Measurements from ENCODE around the gene ZNF12.
A peak's percentile ranks its signal among the peaks of the same experiment; 100 is the strongest.

The ZNF12 gene

DNA sequence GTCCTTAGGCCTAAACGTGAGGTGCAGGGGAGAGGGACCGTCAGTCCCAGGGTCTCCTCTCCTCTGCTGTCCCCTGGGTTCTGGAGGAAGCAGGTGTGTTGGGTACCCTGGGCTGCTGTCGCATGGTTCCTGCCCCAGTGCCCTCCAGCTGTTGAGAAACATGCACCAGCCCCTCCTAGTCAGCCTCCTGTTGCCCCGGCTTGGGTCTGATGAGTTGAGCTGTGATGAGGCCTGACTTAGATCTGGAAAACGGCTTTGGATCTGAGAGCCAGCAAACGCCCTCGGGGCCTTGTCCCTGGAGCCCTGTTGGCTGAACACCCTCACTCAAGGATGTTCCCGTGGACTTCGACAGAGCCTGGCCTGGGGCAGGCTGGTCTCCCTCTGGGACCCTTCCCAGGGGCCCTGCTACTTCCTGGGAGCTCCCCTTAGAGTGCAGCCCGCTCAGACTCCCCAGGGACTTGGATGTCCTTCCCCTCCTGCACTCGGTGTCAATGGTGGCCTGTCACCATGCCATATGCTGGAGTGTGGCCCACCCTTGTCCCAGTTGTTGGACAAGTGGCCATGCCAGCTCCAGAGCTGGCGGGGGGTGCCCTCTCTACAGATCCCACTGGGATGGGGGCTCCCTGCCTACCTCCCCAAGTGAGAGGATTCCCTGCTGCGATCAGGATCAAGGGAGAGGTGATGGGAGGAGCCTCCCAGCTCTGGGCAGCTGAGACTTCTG is 57.3 kb downstream of the ZNF12 start:
- Histone ChIP-seq H3K27ac (no peak overlapping the region), H3K4me3 (no peak overlapping the region)

DNA sequence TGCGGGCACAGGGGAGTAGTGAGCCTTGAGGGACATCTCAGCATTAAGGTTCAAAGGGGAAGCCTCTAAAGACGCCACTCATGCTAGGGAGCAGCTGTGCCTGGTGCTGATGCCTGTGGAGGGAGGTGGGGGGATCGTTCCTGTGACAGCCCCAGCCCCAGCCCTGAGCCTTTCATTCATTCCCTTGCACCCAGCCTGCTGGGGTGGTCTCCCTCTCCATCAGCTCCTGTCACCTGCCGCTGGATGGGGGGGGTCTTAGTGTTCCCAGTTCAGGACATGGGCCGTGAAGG is 58.0 kb downstream of the ZNF12 start:
- no peak overlapping the region for H3K4me3 ChIP-seq
- H3K27ac ChIP-seq = no peak overlapping the region

- no peak overlapping the region for H3K4me3 ChIP-seq
- no peak overlapping the region for H3K27ac ChIP-seq
These were observed 58.5 kb downstream of the ZNF12 start for GRCh38 chr7:6648066-6648814.

GRCh38 chr7:6647541-6647940 is 59.2 kb downstream of the ZNF12 start:
- Histone ChIP-seq H3K4me3 (no peak overlapping the region), H3K27ac (no peak overlapping the region)

- no peak overlapping the region for H3K4me3 ChIP-seq
- H3K27ac ChIP-seq = no peak overlapping the region
These were observed 59.7 kb downstream of the ZNF12 start for GRCh38 chr7:6647080-6647479.

DNA sequence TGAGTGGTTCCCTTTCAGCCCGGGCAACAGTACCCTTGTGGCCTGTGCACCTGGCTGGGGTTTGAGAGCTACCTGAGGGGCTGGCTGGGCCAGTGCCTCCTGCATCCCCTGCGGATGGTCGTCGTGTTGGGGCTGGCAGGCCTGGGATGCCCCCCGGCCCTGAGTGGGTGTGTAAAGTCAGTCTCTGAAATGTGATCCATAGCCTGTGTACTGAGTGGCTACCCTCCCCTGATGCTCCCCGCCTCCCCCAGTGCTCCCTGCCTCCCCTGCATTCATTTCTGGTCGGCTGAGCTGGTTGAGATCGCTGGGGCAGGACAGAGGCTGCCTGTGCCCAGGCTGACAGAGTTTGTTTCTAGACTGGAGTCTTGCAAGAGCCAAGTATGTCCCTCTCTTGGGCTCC is 60.3 kb downstream of the ZNF12 start:
- Histone ChIP-seq H3K27ac (no peak overlapping the region), H3K4me3 (no peak overlapping the region)

DNA sequence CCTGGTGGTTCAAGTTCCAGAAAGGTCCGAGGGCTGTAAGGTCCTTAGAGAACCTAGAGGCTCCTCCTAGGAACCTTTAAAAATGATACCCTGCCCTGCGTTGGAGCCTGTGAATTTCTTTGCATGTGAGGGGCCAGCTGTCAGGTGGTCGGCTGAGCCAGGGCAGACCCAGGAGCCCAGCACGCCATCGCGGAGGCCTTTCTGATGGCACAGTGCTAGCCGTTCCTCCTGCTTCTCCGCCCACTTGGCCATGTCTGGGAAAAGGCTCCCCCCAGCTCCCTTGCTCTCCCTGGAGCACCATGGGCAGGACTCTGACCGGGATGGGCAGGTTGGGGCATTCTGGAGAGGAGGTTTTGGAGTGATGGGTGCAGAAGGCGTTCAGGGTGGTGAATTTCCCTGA is 62.0 kb downstream of the ZNF12 start:
- Histone ChIP-seq H3K27ac (no peak overlapping the region), H3K4me3 (no peak overlapping the region)

DNA sequence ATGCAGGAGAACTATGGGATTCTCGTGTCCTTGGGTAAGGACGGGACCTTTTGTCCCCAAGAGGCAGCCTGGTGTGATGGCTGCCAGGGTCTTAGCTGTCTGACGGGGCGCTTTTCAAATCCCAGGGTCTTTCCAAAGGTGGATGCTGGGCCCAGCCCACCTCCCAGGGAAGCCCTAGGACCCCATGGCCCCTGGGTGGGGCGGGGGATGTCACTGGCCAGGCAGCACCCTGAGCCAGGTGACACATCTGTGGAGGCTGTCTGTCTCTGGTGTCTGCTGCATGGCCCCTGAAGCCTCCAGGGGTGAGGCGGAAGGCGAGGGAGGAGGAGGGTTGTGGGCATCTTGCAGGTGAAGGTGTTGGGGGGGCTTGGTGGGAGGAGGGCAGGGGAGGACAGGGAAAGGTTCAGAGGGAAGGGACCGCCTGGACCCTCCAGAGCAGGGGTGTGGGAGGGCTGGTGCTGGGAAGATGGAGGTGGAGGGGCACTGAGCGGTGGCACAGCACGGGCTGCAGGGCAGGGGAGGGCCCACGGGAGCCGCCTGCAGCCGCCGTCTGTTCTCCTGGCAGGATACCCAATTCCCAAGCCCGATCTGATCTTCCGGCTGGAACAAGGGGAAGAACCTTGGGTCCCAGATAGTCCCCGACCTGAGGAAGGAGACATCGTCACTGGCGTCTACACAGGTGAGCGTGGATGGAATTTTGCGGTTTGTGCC is 62.7 kb downstream of the ZNF12 start:
- Histone ChIP-seq H3K27ac (no peak overlapping the region), H3K4me3 (no peak overlapping the region)

- H3K27ac ChIP-seq = no peak overlapping the region
These were observed 63.7 kb downstream of the ZNF12 start for GRCh38 chr7:6642861-6643640.

GRCh38 chr7:6642239-6642839 is 64.4 kb downstream of the ZNF12 start:
- no peak overlapping the region for H3K4me3 ChIP-seq
- H3K27ac ChIP-seq = no peak overlapping the region

More at GRCh38 chr7:6642861-6643640, 63.7 kb downstream of the ZNF12 start:
- no peak overlapping the region for H3K4me3 ChIP-seq

DNA sequence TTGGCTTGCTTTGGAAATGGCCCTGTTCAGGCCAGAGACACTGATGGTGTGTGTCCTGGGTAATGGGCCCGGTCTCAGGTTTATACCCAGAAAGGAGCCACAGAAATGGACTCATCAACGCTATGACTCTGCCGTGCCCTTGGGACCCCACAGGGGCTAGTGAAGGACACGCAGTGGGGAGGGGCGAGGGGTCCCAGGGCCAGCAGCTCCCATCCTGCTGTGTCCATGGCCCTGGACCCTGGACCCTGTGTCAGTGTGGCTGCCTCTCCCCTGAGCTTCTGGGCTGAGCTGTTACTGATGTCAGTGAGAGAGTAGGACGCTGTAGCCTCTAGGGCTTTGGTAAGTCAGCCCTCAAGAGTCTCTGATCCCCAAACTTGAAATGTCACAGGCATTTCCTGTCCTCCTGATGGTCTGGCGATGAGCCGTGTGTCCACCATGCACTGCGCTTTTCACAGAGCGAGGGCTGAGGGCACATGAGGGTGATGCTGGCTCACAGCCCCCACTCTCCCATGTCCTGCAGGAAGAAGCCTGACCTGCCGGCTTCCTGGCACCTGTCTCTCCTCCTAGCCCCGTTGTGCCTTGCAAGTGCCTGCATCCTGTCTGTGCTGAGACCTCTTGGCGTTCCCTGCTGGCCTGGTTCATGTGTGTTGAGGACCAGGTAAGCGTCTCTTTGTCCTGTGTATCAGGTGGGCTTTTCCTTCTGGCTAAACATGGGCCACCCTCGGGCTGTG is 65.3 kb downstream of the ZNF12 start:
- Histone ChIP-seq H3K27ac (no peak overlapping the region), H3K4me3 (no peak overlapping the region)

GRCh38 chr7:6640246-6640721 is 66.5 kb downstream of the ZNF12 start:
- no peak overlapping the region for H3K27ac ChIP-seq
- no peak overlapping the region for H3K4me3 ChIP-seq

DNA sequence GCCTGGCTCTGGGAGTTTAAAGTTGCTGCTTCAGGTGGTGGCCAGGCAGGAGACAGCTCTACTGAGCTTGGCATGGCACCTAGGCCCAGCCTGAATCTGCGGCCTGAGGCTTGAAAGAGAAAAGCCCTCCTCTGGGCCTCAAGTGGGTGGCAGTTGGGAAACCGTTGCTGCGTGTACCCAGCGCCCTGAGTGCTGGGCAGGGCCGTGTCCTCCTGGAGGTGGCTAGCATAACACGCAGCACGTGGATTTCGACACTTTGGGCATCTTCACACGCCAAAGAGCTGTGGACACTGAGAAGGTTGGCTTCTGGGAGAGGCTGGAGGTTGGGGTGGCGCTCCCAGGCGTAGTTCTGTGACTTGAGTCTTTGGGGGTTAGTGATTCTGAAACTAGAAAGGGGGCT is 67.1 kb downstream of the ZNF12 start:
- Histone ChIP-seq H3K4me3 (no peak overlapping the region), H3K27ac (peak overlapping the region in 1 of 21 experiments; percentile 77)

DNA sequence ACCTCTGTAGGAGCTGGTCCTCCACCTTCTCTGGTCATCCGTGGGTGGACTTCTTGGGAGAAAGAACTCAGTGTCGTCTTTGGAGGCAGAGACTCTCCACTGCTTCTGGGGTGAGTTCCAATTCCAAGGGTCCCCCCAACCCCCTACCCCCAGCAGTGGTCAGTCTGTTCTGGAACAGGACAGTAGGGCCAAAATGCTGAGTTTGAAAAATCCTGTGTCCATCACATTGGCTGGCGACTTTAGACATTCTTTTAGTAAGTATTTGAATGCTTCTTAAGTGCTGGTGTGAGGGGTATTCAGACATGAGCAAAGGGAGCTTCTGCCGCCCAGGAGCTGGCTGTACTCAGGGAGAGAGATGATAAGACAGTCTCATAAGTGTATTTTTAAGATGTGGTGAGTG is 67.7 kb downstream of the ZNF12 start:
- H3K4me3 ChIP-seq = no peak overlapping the region
- H3K27ac ChIP-seq = peak overlapping the region in 2 of 21 experiments; percentile 10 to 77
